HuH-7.5 (cell line): Measurements from ENCODE around the gene CADM1.
A peak's percentile ranks its signal among the peaks of the same experiment; 100 is the strongest.

ENCODE experiments used
- DNase-seq: peaks from one replicate; pipeline ENCODE4 v3.0.0; 2011; ENCODE audit warnings: low spot score

The CADM1 gene

DNA sequence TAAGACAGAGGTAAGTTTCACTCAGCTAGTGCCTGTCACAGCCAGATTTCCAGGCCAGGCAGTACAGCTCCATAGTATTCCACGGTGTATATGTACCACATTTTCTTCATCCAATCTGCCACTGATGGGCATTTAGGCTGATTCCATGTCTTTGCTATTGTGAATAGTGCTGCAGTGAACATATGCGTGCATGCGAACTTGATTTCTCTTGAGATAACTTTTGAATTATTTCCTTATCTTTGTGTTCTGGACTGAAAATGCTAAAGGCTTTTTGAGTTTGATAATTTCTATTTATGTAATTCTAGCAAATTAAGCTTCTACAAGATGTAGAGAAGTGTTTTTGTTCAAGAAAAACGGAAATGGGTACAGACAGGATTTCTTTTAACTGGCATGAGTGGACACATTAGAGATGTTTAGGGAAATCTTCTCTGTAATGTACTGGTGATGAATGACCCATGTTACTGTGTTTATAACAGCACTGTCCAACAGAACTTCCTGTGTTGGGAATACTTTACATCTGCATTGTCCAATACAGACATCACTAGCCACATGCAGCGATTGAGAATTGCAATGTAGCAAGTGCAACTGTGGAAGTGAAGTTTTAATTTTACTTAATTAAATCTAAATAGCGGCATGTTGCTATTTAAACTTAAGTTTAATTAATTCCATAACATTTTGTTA, 151.3 kb downstream of the CADM1 start:
- no peak for DNase-seq

DNA sequence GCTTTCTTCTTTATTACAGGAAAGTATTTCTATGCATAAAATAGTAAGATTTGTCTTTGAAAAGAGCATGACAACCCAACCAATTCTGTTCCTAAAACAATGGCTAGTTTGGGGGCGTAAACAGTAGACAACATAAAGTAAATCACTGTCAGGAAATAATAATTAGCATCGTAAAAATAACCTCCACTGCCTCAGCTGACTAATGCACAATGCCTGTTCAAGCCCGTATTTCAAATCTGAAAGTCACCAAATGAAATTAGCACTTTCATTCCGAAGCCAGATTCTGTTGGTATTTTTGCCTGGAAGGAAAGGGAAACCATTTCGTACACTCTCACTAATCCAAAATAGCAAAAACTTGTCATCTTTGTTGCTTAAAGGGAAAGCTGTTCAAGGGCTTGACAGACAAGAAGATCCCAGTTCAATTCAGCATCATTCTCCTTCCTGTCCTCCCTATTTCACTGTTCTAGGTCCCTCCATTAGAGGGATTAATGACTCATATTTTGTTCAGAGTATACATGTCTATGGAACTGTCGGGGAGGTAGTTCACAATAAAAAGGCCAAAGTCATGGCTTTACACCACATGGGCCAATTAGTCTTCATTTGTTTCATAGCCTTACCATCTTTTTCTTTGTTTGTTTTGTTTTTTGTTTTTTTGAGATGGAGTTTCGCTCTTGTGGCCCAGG, 154.7 kb downstream of the CADM1 start:
- no peak for DNase-seq

DNA sequence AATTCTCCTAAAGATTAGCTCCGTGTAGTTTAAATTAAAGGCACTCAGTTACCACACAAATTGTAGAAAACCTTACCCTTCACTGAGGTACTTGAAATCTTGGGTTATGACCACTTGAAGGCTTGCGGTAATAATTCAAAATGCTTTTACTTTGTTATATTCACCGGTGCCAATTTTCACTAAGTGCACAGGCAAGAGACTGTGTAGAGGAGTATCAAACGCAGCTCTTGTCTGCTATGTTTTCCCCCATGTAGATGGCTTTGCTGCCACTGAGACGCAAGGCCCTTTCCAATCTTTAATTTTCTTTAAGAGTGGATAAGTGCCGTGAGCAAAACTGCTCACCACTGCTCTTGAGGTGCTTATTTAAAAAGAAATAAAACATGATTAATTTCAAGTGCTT, 155.8 kb downstream of the CADM1 start:
- DNase-seq = no peak

DNA sequence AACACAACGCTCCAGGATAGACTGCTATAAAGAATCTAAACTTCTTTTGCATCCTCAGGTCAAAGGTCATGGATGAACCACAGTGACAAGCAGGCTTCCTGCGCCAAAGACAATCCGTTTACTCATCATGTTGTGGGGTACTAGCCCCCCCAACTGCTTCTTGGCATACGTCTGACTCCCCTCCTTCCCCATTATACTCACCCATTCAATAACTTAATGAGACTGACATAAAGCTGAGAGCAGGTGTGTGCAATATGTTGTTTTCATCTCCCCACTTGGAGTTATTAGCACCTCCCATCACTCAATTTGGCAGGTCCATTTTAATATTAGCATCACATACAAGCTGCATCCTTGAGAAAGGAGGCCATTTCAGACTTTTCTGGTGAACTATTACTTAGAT, 157.1 kb downstream of the CADM1 start:
- no peak for DNase-seq

DNA sequence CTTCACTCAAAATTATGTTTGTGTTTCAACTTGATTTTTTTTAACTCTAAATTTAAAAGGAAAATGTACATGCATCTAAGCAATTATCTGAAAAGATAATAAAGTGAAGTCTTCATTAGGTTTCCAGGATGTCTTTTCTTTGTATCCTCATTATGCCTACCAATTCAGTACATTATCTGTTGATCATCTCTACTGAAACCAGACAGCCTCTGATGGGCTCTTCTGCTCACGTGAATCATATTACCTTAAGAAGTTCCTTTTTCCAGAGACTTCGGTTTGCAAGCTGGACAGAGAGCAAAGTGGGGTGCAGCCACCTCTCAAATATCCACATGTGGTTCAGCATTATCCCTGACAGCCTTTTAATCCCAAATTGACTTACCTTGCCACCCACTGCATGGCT, 158.4 kb downstream of the CADM1 start:
- DNase-seq = no peak

DNA sequence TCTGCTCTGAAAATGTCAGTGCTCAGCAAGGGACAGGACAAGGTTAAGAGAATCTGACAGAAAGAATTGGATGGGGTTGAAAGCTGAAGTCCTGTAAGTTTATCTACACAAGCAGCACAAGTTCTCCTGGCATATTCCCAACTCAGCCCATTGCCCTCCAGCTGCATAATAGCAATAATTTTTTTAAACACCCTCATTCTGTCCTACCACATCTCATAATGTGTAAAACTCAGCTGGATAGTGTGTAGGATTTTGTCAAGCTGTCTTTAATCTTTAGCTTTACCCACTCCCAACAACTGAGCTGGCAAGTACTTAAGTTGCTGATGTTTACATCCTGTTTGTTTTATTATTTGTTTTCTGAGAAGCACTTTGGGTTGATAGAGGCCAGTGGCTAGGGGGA, 158.9 kb downstream of the CADM1 start:
- DNase-seq = no peak

DNA sequence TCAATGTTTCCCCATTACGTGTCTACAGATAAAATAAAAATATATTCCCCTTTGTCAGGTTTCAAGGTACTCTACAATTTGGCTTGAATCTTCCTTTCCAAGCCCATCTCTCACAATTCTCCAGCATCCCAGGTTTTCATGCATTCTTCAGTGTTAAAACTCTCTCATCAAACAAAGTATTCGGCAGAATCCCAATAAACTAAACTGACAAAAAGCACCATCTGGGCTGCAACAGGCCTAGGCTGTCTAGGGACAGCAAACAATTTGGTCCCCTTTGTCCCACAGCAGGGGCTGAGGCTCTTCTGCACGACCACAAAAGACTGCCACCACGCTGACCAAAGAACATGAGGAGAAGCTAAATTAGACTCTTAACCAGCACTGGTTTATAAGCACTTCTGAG, 159.4 kb downstream of the CADM1 start:
- no peak for DNase-seq

DNA sequence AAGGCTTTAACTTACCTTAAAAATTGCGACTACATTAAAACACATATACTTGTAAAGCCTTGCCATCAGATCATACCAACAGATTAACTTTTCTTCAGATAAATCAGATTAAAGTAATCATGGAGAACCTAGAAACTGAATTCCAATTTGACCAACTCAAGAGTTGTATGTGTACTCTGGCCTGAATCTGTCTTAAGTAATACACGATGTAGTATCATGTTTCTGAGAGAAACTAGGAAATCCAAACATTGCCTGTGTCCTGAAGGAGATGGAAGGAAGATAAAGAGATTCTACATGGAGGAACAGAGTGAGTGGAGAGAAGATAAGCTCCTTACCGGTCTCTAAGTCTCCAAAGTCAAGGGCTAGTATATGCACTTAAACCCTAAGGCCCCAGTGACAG, 162.1 kb downstream of the CADM1 start:
- no peak for DNase-seq

DNA sequence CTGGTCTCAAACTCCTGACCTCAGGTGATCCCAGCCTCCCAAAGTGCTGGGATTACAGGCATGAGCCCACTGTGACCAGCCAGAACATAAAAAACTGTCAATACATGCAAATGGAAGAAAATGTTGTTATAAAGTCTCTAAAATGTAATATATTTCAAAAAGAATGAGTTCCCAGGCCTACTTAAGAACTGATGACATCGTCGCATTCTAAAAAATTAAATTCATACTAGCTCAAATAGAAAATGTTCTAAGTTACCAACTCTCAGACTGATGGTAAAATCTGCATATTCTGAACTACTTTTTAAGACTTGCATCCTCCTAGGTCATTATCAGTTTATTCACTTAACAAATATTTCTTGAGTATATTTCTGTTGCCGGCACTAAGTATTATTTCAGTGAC, 163.3 kb downstream of the CADM1 start:
- no peak for DNase-seq

DNA sequence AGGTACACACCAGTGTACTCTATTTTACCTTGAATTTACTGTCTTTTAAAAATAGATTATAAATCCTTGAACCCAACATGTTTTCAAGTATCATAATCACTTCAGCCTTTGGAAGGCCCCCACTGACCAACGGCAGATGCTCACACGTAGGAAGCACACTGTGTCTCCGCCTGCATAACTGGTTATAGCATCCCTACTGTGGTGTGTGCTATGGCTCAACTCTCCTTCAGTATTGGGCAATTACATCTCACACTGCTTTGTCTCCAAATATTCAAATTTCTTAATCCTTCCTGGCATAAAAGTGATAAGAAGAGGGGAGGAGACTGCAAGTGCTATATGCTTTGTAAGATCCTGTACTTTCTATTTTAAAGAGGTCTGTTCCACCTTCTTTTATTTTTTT, 165.7 kb downstream of the CADM1 start:
- DNase-seq = no peak

DNA sequence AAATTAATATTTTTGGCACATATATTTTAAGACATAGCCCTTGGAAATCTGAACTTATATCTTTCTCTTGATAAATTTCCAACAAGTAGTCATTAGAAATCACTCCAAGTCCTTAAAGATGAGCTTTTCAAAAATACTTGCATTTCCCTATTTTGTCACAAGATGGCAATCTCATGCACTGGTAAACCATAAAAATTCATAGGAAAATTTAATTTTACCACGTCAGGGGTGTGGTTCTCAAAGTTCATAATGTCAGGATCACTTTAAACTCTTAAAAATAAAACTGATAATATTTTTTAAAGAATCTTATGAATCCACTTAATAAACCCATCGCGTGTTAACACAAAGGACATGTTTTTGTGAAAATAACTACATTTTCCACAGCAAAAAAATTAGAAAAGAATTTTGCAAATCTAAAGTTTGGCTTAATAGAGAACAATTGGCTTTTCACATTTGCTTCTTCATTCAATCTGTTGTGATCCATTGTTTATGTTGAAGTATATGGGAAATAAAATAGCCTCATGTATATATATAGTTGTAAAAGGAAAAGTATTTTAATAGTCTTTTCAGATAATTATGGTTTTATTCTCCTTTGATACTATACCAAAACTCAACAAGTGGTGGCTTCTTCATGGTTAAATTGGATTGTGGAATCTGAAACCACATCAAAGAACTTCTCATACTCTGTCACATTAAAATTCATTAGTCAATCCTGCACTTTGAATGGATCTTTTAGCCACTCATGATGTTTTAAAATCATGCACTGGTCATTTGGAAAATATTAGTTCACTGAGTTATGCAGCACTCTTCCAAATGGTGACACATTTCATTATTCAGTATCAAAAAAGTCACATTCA, 169.1 kb downstream of the CADM1 start:
- DNase-seq = no peak

DNA sequence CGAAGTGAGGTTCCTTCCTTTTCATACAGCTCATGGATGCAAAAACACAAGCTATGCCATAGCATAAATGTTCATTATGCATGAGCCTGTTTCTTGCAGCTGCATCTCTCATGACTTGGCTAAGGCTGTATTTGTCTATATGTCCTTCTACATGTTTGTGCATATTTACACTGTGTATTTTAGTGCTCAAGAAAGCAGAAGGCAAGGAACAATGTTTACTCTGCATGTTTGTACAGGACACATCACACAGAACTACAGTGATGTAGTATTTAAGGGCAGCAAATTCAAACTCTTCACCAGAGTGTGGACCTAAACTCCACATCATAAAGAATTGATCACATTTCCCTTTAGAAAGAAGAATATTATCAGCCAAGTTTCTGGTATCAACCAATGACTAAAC, 170.3 kb downstream of the CADM1 start:
- no peak for DNase-seq

DNA sequence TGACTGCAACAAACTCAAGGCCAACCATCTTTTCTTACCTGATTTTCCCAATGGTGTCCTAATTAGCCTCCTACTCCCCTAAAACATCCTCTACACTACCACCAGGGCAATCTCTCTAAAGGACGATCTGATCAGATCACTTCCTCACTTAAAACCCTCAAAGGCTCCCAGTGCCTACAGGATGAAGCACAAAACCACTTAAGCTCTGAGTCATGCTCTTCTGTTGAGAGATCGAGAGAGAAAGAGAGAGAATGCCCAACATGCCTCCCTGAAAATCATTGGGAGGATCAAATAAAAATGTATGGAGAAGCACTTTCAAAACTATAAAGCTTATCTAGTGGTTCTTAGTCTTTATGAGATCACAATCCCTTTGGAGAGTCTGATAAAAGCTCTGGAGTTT, 171.1 kb downstream of the CADM1 start:
- DNase-seq = no peak

DNA sequence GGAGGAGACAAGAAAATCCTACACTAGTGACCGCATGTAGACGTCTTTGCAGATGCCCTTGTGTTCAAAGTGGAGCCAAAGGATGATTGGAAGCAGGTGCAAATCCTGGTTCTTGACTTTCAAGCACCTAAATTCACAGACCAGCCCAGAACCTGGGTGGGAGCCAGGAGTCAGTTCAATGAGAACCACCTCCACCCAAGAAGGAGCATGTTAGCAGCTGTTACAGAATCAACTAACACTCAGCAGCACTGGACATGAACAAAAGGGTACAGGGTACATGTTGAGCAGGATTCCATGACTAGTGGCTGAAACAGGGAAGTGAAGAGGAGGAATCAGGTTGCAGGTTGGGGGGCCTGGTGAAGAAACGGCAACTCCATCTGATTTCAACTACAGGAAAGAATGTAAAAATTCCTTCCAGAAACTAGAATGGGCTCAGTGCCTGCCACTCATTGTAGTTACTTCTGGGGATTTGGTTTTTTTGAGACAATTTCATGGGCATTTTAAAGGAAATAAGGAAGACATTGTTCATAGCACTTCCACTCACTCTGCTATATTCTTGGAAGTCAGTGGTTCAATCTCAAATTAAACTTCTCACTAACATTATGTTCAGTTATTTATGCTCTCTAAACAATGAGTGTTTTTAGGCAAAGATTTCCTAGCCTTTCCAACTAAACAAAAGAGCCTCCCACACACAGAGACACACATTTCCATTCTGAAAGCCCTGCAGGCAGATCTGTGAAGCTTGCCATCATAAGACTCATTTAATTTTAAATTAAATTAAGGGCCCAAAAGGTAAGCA, 173.3 kb downstream of the CADM1 start:
- no peak for DNase-seq

DNA sequence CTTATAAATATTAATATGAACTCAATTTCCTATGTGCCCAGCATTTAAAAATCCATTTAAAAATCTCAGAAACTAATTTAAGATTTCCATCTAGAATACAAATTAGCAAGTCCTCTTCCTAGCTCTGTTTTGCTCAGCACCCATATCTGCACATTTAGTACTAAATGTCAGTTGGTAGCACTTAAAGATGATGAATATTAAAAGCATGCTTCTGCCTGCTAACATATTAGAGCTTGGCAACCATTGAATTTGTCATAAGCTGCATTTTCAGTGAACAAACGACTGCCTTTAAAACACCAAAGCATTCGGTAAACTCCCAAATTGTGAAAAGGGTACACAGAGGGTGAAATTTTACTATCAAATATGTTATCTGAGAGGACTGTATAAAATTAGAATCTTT, 177.7 kb downstream of the CADM1 start:
- no peak for DNase-seq

DNA sequence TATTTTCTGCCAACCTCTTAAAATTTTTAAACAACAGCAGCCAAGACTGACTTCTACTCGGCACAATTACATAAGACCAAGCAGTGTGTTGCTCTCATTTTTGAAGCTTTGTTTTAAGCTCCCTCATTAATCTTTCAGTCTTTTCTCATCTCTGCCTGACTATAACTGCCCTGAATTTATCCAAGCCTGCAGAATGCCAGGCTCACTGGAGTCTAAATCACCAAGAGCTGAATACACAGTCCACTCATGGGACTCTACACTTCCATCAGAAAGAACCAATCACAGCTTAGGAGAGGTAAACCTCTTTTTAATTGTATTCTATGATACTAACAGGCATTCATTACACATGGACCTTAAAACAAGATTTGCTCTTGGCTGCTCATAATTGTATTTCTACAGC, 178.7 kb downstream of the CADM1 start:
- DNase-seq = no peak

DNA sequence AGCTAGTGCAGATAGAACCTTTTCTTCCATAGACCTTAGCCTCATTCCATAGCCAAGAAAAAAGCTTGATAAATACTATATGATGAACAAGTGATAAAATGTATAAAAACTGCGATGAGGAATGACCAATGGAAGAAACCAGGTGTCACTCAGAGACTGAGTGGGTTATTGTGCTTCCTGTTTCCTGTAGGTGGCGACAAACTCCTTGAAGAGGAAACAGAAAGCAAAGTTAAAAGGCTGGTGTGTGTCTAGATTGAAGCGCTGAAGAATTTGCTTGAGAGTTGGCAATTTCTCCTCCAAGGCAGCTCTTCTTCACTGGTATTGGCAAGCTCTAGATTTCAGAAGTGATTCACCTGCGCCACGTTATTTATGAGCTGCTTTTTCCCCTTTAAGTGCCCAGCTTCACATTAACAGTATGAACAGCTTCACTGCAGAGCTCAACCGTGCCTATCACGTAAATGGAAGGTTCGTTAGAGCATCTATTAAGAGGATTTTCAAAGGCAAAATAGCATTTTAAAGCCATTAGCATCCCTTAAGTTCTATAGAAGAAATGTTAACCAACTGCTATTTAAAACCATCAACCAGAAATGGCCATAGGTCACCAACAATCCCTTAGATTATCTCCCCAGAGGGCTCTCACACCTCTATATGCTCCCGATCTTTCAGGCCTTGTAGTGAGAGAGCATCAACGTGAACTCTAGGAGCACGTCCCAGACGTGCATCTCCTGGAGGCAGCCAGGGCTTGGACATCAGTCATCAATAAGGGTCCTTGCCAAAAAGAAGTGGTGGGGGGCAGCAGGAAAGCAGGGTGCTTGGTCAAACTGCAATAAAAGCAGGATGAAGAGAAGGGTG, 179.4 kb downstream of the CADM1 start:
- peak; percentile 7 for DNase-seq

DNA sequence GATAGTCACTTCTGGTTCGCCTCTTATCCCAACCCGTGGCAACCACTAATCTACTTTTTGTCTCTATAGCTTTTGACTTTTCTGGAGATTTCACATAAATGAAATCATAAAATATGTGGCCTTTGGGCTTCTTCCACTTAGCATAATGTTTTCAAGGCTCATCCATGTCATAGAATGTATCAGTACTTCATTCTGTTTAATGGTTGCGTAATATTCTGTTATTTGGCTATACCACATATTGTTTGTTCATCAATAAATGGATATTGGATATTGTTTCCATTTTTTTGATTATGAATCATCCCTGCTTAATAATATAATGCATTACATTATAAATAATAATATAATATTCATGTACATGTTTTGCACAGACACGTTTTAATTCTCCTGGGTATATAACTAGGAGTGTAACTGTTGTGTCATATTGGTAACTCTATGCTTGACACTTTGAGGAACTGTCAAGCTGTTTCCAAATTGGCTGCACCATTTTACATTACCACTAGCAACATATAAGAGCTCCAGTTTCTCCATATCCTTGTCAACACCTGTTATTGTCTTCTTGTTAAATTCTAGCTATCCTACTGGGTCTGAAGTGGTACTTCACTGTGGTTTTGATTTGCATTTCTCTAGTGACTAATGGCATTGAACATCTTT, 181.5 kb downstream of the CADM1 start:
- no peak for DNase-seq

DNA sequence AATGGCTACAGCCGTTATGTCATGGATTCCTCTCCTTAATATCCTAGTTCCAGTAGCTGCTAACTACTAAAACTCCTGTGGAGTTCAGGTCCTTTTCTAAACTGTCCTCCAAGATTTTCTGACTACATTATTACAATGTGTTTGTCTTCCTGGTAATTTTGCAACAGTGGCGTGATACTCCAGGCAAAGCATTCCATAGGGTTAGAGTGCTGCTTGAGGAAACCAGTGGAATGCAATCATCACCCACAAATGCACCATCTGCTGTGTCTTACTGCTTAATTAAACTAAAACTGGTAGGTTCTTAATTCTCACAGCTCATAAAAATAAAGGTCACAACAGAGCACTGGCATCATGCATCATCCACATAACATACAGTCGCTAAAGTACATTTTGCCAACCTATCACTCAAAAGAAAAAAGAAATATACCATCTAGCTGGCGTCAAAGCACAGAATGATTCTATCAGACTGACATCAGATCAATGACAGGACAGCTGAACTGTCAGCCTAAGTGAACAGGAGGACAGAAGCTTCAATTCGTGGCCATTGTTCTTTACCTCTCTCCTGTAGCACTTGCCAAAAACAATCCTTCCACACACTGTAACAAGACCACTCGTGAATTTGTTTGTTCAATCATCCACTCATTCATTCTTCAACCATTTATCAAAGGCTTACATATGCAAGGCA, 182.5 kb downstream of the CADM1 start:
- DNase-seq = no peak
